Myocyte (in vitro differentiated cells): ENCODE results near the gene SNRNP27. TPM values are rescaled to one million over a fixed set of nuclear protein-coding genes. Genes with fewer than 3 reads are reported as not detected.
"Not testable (repeated sequence)": the region's sequence is repeated elsewhere in the genome, so short reads cannot be mapped to it uniquely, and the experiment has no call there.

Source experiments
- DNase-seq: peaks from one replicate; pipeline ENCODE4 v3.0.0-alpha.2; 2012; ENCODE audit warnings: low read depth
- total RNA-seq: library from RNA; depleted of rRNA; stranded (reverse); fragments of >200 nt; gene quantifications from 2 replicates; pipeline ENCODE4 v1.2.3, GENCODE V29; 2014

The SNRNP27 gene
- total RNA-seq, 1 donor from 2014 or later, result 113 TPM

DNA sequence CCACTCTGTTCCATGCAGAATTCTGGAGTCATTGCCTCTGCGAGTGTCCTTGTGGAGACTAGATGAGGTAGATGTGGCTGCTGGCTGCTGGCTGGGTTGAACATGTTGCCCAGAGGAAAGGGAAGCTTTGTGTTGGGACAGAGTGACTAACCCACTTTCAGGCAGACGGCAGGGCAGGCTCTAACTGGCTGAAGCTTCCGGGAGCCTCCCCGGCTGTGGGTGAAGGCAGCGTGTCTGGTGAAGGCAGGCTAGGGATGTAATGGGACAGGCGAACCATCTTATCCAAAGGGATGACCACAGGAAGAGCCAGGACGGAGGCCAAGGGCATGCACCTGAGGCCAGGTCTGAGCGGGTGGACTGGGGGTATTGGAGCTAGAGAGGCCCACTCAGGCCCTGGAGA, 51.7 kb downstream of the SNRNP27 start:
- DNase-seq, result no peak

GRCh38 chr2:69945941-69946340, 52.2 kb downstream of the SNRNP27 start:
- DNase-seq, result no peak

- DNase-seq, result peak; percentile 11
These were observed 52.9 kb downstream of the SNRNP27 start for GRCh38 chr2:69946351-69947324.

DNA sequence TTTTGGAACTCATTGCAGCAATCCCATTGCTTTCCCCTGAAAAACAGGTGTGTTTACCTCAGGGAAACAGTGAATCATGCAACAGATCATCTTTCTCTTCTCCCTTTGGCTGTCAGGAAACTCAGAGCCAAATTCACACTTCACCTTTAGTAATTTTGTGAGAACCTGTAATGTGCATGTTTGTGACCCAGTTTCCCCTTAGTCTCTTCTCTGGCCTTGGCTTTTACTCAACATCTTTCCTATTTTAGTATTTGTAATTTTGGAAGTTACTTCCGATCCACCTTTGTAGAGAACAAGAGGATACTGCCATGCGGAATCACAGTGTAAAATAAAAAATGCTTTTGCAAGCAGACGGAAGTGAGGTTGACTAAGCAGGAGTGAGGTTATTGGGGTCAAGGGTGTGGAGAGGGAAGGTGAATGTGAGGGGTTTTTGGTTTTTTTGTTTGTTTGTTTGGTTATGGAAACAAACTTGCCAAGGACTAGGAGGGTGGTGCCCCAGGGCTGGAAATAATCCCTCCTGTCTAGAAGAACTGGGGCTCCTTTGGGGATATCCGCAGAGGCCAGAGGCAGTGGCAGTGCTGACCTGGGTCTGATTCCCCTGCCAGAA, 53.7 kb downstream of the SNRNP27 start:
- no peak for DNase-seq

- no peak for DNase-seq
These were observed 54.5 kb downstream of the SNRNP27 start for GRCh38 chr2:69948032-69948962.

DNA sequence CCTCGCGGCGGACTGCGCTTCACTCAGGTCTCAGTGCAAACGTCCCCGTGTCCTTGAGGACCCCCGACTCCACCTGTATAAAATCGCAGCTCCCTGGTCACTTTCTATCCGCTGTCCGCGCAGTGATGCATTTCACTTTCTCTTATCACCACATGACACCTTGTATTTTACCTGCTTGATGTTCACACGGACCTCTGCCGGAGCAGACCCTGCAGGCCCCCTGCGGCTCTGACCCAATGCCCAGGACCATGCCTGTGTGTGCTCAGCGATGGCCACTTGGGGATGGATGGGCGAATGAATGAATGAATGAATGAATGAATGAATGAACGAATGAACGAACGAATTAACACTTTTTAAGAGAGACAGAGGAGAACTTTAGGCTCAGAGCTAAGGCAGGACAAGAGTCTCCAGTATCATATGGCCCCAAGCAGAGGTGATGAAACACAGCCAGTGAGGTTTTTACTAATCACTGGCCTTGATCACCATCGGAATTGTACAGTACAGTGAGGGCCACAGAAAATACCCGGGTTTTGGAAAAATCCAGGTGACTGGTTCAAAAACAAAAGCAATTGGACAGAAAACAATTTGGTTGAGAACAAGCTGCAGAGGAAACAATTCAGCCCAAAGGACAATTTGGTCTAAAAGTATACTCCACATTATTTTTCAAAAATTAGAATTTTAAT, 55.3 kb downstream of the SNRNP27 start:
- no peak for DNase-seq

DNA sequence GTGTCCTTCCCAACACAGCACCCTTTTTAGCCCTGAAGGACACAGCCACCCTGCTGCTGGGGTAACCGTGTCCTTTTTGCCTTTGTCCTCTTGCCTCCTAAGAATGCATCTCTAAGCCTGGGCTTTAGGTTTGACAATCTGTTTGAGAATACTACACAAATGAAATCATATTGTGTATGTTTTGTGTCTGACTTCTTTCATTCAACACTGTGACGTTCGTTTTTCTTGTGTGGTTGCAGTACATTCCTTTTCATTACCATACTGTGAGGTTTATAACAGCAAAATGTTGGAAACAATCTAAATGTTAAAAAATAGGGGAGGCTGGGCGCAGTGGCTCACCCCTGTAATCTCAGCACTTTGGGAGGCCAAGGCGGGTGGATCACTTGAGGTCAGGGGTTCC, 56.5 kb downstream of the SNRNP27 start:
- DNase-seq, result no peak

GRCh38 chr2:69950671-69951070, 56.9 kb downstream of the SNRNP27 start:
- DNase-seq, result not testable (repeated sequence)

DNA sequence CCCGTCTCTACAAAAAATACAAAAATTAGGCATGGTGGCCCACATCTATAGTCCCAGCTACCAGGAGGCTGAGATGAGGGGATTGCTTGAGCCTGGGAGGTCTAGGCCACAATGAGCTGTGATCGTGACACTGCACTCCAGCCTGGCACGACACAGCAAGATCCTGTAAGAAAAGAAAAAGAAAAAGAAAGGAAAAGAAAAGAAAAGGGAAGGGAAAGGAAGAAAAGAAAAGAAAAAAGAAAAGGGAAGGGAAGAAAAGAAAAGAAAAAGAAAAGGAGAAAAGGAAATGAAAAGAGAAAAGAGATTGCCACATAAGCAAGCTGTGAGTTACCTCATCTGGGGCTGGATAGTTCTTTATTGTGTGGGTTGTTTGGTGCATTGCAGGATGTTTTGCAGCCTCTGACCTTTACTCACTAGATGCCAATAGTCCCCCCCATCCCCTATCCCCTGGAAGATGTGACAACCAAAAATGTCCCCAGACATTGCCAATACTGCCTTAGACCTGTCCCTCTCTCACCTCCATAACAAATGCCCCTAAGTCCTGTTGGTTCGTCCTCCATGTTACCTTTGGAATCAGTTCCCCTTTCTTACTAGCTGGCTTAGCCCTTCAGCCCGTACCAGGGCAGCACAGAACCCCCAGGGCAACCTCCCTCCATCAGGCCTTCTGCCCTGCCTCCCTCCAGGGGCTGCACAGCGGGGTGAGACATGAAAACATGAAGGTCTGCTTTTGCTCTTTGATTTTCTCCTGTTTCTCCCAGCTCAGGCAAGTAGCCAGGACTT, 58.8 kb downstream of the SNRNP27 start:
- DNase-seq, result no peak

- no peak for DNase-seq
These were observed 60.3 kb downstream of the SNRNP27 start for GRCh38 chr2:69954084-69954483.

Other genes with a start within 250 kb of the SNRNP27 start
- gene ANXA4, start 151.8 kb upstream of the SNRNP27 start, total RNA-seq, result 18.1 and 28.5 TPM in 2 replicates
- 9.7 and 13.6 TPM in 2 replicates for gene GMCL1, start 64.3 kb upstream of the SNRNP27 start, total RNA-seq
- gene MXD1, start 21.2 kb downstream of the SNRNP27 start, total RNA-seq, result 3.6 and 3.9 TPM in 2 replicates
- gene ASPRV1, start 67.7 kb downstream of the SNRNP27 start, total RNA-seq, result 0.80 and 0.99 TPM in 2 replicates
- gene PCBP1, start 193.5 kb downstream of the SNRNP27 start, total RNA-seq, result 58.6 and 60.0 TPM in 2 replicates